GM12872 (cell line): ENCODE measurements around the gene GLYR1.

ENCODE experiments used
- TF ChIP-seq, protein P1 (sequence below): IDR thresholded peaks from 3 replicates; pipeline ENCODE4 v1.5.1; 2011; ENCODE audit warnings: low read depth, mild to moderate bottlenecking, low read length, moderate library complexity; ENCODE audit not compliant: insufficient read depth

GLYR1 gene

DNA sequence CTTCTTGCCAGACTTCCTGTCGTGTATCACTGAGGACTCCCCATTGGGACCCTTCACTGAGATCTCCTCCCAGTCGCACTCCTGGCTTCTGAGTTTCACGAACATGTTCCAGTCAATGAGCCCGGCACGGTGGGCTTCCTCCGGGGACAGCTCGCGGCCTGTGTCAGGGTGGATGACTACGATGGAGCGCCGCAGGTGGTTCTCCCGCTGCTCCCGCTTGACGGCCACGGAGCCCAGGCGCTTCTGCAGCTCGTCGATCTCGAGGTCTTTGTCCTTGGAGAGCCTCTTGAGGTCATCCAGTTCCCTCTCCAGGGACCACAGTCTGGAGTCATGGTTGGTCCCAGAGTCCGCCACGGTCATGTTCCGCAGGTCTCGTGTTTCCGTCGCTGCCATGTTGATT lies 36.4 kb upstream of the GLYR1 start:
- TF ChIP-seq, protein P1, sequence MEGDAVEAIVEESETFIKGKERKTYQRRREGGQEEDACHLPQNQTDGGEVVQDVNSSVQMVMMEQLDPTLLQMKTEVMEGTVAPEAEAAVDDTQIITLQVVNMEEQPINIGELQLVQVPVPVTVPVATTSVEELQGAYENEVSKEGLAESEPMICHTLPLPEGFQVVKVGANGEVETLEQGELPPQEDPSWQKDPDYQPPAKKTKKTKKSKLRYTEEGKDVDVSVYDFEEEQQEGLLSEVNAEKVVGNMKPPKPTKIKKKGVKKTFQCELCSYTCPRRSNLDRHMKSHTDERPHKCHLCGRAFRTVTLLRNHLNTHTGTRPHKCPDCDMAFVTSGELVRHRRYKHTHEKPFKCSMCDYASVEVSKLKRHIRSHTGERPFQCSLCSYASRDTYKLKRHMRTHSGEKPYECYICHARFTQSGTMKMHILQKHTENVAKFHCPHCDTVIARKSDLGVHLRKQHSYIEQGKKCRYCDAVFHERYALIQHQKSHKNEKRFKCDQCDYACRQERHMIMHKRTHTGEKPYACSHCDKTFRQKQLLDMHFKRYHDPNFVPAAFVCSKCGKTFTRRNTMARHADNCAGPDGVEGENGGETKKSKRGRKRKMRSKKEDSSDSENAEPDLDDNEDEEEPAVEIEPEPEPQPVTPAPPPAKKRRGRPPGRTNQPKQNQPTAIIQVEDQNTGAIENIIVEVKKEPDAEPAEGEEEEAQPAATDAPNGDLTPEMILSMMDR = no peak

- TF ChIP-seq, protein P1 = no peak
Measured at GRCh38 chr16:4882633-4883285, 35.7 kb upstream of the GLYR1 start.

DNA sequence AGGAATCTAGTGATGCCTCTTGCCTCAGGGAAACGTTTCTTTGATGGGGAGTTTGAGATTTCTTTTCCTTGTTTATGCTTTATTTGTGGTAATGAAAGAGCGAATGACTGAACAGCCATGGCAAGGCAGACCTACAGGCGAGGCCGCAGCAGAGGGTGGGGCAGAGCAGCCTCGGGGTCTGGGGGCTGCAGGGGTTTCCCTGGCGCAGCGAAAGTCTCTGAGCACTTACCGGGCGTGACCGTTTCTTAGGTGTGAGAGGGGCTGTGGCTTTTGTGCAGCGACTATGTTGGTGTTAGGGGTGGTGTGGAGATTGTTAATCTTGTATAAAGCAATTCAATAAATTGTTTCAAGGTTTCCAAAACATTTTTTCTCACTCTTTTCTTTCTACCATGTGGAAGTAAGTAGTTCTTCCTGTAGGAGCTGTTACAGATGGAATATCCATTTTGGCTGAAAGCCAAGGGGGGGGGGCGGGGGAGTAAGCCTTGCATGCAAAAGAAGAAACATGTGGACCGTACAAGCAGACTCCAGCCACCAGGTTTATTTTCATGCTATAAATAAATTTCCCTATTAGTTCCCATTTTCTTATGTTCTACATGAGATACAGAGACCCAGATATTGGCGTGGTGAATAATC lies 35.0 kb upstream of the GLYR1 start:
- TF ChIP-seq, protein P1 = no peak

- TF ChIP-seq, protein P1 = no peak
Measured at GRCh38 chr16:4880006-4880580, 33.0 kb upstream of the GLYR1 start.

DNA sequence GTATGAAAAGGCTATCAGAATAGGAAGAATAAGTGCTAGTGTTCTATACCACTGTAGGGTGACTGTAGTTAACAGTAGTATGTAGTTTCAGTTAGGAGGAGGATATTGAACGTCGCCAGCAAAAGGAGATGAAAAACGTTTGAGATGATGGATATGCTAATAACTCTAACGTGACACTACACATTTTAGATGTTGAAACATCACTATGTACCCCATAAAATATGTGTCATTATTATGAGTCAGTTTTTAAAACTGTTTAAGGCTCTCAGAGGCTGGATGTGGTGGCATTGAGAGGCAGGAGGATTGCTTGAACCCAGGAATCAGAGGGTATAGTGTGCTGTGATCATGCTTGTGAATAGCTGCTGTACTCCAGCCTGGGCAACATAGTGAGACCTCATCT lies 32.0 kb upstream of the GLYR1 start:
- TF ChIP-seq, protein P1 = no peak

- TF ChIP-seq, protein P1 = no peak
Measured at GRCh38 chr16:4877380-4877685, 30.2 kb upstream of the GLYR1 start.

DNA sequence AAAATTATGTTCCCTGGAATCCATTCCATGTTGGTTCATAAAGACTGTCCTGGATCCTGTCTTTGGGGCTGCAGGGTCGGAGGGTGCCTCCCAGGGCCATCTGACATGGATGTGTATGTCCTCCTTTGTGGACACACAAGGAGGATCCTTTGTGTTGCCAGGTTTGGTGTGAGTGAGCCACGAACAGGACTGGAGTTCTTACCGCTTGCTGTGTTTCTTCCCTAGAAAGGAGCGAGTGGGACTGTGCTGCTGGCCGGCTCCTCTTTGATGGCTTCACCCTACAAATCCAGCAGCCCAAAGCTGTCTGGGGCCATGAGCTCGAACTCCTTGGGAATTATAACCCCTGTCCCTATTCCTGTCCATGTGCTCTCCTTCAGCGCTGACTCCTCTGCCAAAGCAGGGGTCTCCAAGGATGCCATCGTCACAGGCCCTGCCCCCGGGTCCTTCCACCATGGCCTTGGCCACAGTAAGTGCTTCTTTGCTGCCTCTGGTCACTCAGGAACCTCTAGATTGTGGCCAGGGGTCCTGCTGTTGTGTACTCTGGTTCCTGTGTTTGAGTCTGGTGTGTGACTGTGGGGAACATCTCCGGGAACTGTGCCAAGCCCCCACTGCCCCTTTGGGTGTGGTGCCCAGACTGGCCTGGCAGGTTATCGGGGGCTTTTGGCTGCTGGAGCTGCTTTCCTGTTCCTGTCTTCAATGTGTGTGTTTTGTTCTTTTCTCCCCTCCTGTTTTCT lies 29.7 kb upstream of the GLYR1 start:
- TF ChIP-seq, protein P1 = no peak
